Measurements from ENCODE around the gene ENPP3.

Gene ENPP3

GRCh38 chr6:131669891-131670290 is 32.8 kb downstream of the ENPP3 start:
- no peak overlapping the region for H3K27ac ChIP-seq (ENCODE audit: extremely low read depth, low read depth, low read length)
- no peaks in the 10 kb centered on the region for H3K9me3 ChIP-seq (ENCODE audit: control insufficient read depth, insufficient read depth, low read depth, low read length)
- POLR2A ChIA-PET = no interaction called here
- CTCF ChIA-PET = interaction anchor here (2.8 kb wide), 1 partner anchor 42 kb away, joined by 10 read pairs; the partner anchor contains the start of gene MED23
- H3K4me1 ChIP-seq (ENCODE audit: control insufficient read depth, insufficient read depth, low read length) = no peaks in the 10 kb centered on the region
- no peaks in the 10 kb centered on the region for H3K36me3 ChIP-seq (ENCODE audit: control insufficient read depth in 2 of 2, insufficient read depth in 1 of 2, low read length in 2 of 2)
- H3K4me3 ChIP-seq (ENCODE audit: low read depth, low read length) = no peak overlapping the region
- TF ChIP-seq MZF1 (tag by site-specific recombination; IDR thresholded peaks at IDR 0.05; ENCODE audit: borderline replicate concordance) (no peak), ZNF623 (tag by site-specific recombination; IDR thresholded peaks at IDR 0.05) (no peak), ZNF544 (tag by site-specific recombination; IDR thresholded peaks at IDR 0.05) (no peak)

GRCh38 chr6:131673184-131673583 is 36.1 kb downstream of the ENPP3 start:
- POLR2A ChIA-PET = no interaction called here
- H3K27ac ChIP-seq (ENCODE audit: extremely low read depth, low read depth, low read length) = no peak overlapping the region
- CTCF ChIA-PET = interaction anchor here (0.6 to 2.8 kb wide), 5 partner anchors 15 to 607 kb away, joined by 3 to 9 read pairs (median 4); no protein-coding TSS in a partner anchor
- H3K4me3 ChIP-seq (ENCODE audit: low read depth, low read length) = no peak overlapping the region
- H3K36me3 ChIP-seq (ENCODE audit: control insufficient read depth in 2 of 2, insufficient read depth in 1 of 2, low read length in 2 of 2) = no peaks in the 10 kb centered on the region
- no peaks in the 10 kb centered on the region for H3K4me1 ChIP-seq (ENCODE audit: control insufficient read depth, insufficient read depth, low read length)
- TF ChIP-seq ZNF146 (tag by site-specific recombination; IDR thresholded peaks at IDR 0.05) (peak; percentile 66; the same call in 1 of the 2 replicates), ZNF639 (tag by site-specific recombination; IDR thresholded peaks at IDR 0.05) (no peak)
- H3K9me3 ChIP-seq (ENCODE audit: control insufficient read depth, insufficient read depth, low read depth, low read length) = no peaks in the 10 kb centered on the region

- TF ChIP-seq PRDM6 (tag by site-specific recombination; IDR thresholded peaks at IDR 0.05) (no peak), ZFHX2 (tag by site-specific recombination; conservative IDR thresholded peaks at IDR 0.05) (no peak), SCRT1 (tag by site-specific recombination; IDR thresholded peaks at IDR 0.05; ENCODE audit: borderline replicate concordance) (no peak), ZNF747 (tag by site-specific recombination; IDR thresholded peaks at IDR 0.05) (no peak), ZNF423 (tag by site-specific recombination; IDR thresholded peaks at IDR 0.05) (no peak), TSHZ1 (tag by site-specific recombination; IDR thresholded peaks at IDR 0.05; ENCODE audit: borderline replicate concordance) (no peak), ZNF426 (tag by site-specific recombination; IDR thresholded peaks at IDR 0.05) (no peak), ZNF792 (tag by site-specific recombination; IDR thresholded peaks at IDR 0.05) (no peak), ZBTB6 (tag by site-specific recombination; IDR thresholded peaks at IDR 0.05) (no peak), OVOL3 (tag by site-specific recombination; IDR thresholded peaks at IDR 0.05) (no peak), ZNF274 (IDR thresholded peaks at IDR 0.05; ENCODE audit: low read length) (no peak), ZNF274 (tag by site-specific recombination; IDR thresholded peaks at IDR 0.05; ENCODE audit: borderline replicate concordance) (no peak)
- CTCF ChIA-PET = no interaction called here
Measured at GRCh38 chr6:131678442-131678841, 41.3 kb downstream of the ENPP3 start.

More at GRCh38 chr6:131678442-131678841, 41.3 kb downstream of the ENPP3 start:
- Histone ChIP-seq H3K27ac (ENCODE audit: extremely low read depth, low read depth, low read length) (no peak overlapping the region), H3K4me1 (ENCODE audit: control insufficient read depth, insufficient read depth, low read length) (no peaks in the 10 kb centered on the region), H3K9me3 (ENCODE audit: control insufficient read depth, insufficient read depth, low read depth, low read length) (no peaks in the 10 kb centered on the region), H3K4me3 (ENCODE audit: low read depth, low read length) (no peak overlapping the region), H3K36me3 (ENCODE audit: control insufficient read depth in 2 of 2, insufficient read depth in 1 of 2, low read length in 2 of 2) (no peaks in the 10 kb centered on the region)
- POLR2A ChIA-PET = no interaction called here
